ENCODE data around the gene TLR9.

TLR9 gene

DNA sequence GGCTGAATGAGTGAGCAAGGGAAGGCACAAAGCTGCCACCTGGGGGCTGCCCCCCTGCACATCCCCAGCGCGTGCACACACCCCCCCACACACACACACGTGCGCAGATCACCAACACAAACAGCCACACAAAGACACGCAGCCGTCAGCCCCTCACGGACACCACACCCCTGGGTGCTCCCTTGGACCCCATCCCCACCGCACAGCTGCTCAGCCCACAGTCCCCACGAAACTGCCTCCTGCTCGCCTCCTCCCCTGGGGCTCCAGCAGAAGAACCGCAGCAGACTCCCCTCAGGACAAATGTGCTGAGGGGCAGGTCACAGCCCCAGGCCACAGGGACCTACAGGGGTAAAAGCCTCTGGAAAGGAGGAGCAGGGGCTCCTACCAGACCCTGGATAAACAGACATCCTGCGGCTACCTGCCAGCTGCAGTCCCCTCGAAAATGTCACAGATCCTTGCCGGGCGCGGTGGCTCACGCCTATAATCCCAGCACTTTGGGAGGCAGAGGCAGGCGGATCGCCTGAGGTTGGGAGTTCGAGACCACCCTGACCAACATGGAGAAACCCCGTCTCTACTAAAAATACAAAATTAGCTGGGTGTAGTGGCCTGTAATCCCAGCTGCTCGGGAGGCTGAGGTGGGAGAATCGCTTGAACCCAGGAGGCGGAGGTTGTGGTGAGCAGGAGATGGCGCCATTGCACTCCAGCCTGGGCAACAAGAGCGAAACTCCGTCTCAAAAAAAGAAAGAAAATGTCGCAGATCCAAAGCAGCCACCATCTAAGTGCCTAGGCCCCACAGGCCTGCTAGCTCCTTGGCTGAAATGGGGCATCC is 7.0 kb upstream of the TLR9 start:
- DNase-seq (ENCODE audit: low read depth in 2 of 2), result no peak

- peak; percentile 78 to 92 for DNase-seq (ENCODE audit: low read depth in 2 of 2)
These were observed 6.2 kb upstream of the TLR9 start for GRCh38 chr3:52231502-52232278.

GRCh38 chr3:52230889-52231499 is 5.5 kb upstream of the TLR9 start:
- DNase-seq (ENCODE audit: low read depth in 2 of 2), result no peak

DNA sequence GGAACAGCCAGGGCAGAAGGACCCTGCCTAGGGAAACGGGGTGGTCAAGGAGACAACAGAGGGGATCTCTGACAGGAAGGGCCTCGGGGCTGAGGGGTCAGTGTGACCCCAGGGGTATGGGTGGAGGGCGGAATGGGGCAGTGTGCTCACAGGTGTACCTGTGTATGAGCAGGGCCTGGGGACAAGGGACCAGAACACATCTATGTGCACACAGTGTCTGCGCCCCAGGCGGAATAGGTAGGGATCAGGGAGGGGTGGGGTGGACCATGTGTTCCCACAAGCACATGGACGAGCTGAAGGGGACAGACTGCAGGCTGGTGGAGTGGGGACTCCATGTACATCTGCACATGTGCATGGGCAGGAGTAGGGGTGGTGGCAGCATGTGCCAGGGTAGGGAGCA is 5.0 kb upstream of the TLR9 start:
- no peak for DNase-seq (ENCODE audit: low read depth in 2 of 2)

GRCh38 chr3:52229656-52230055 is 4.2 kb upstream of the TLR9 start:
- DNase-seq (ENCODE audit: low read depth in 2 of 2), result no peak

DNA sequence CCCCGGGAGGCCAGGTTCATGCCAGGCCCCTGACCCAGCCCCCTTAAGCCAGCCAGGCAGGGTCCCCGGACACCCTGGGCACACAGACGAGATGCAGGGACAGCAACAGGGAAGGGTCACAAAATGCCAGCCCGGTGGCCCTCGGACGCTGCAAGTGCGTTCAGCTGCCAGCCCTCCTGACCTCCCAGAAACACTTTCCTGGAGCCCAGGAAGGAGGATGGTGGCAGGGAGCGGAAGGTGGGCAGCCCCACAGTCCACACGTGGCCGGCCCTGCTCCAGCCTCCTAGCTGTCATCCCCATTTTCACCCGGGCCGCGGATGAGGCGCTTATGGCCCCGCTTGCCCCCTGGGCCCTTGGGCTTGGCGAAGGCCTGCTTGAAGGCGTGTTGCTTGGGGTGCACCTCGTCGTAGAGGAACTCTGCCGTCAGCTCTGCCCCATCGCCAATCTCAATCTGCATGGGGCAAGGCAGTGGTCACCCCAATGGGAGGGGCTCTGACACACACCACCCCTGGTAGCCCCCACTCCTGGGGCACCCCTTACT is 3.4 kb upstream of the TLR9 start:
- DNase-seq (ENCODE audit: low read depth in 2 of 2), result no peak

GRCh38 chr3:52228266-52228665 is 2.8 kb upstream of the TLR9 start:
- no peak for DNase-seq (ENCODE audit: low read depth in 2 of 2)

GRCh38 chr3:52227766-52228165 is 2.3 kb upstream of the TLR9 start:
- DNase-seq (ENCODE audit: low read depth in 2 of 2), result no peak

DNA sequence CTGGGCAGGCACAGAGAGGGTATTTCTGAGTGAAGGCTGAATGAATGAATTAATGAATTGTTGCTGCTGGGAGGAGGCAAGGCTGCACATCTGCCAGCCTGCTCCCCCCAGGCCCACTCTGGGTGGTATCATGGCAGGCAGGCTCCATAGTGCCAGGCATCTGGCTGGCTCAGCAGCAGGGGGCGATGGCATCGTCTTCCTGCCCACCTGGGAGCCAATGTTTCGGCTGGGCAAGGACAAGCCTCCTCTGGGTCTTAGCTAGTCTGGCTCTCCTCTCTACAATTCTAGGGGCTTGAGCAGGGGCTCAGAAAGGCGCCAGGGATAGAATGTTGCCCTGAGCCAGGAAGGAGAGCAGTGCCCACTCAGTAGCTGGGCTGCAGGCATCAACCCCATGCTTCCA is 1.7 kb upstream of the TLR9 start:
- DNase-seq (ENCODE audit: low read depth in 2 of 2), result no peak

DNA sequence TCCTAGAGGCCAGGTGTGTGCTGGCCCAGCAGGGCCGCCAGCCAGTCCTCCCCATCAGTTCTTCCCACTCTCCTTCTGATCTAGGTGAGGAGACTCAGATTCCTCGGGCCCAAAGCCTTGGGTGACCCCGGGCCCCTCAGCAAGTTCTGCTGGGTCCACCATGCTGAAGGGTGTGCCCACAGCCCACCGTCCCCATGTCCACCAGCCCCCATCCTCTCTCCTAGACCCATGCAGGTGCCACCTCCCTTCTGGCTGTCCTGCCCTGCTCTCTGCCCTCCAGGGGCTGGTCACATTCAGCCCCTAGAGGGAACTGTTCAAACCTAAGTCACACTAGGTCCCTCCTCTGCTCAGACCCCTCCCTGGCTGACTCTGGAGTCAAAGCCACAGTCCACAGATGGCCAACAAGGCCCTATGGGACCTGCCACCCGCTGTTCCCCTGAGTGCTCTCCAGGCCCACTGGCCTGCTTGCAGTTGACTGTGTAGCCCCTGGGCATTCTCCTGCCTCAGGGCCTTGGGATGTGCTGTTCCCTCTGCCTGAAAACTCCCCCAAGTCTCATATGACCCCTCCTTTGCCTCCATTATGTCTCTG is 878 bp upstream of the TLR9 start:
- DNase-seq (ENCODE audit: low read depth in 2 of 2), result no peak

DNA sequence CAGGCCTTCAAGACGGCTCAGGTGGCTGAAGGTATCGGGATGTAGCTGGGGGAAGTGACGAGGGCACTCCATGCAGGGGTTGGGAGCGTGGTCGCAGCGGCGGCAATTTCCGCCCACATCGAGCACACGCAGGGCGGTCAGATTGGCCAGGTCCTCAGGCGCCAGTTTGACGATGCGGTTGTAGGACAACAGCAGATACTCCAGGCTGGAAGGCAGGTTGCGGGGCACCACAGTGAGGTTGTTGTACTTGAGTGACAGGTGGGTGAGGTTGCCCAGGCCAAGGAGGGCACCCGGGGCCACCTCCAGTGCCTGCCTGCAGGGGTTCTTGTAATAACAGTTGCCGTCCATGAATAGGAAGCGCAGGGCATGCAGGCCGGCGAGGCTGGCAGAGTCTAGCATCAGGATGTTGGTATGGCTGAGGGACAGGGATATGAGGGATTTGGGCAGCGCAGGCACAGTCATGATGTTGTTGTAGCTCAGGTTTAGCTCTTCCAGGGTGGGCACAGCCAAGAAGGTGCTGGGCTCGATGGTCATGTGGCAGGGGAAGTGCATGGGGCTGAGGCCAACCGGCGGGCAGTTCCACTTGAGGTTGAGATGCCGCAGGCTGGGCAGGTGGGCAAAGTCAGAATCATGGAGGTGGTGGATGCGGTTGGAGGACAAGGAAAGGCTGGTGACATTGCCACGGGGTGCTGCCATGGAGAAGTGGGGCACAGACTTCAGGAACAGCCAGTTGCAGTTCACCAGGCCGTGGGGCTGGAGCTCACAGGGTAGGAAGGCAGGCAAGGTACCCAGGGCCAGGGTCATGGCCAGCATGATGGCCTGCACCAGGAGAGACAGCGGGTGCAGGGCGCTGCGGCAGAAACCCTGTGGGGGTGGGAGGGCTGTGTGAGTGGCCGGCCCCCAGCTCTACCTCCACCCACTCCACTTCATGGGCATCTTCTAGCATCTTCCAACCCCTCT is 1.7 kb downstream of the TLR9 start:
- no peak for DNase-seq (ENCODE audit: low read depth in 2 of 2)

DNA sequence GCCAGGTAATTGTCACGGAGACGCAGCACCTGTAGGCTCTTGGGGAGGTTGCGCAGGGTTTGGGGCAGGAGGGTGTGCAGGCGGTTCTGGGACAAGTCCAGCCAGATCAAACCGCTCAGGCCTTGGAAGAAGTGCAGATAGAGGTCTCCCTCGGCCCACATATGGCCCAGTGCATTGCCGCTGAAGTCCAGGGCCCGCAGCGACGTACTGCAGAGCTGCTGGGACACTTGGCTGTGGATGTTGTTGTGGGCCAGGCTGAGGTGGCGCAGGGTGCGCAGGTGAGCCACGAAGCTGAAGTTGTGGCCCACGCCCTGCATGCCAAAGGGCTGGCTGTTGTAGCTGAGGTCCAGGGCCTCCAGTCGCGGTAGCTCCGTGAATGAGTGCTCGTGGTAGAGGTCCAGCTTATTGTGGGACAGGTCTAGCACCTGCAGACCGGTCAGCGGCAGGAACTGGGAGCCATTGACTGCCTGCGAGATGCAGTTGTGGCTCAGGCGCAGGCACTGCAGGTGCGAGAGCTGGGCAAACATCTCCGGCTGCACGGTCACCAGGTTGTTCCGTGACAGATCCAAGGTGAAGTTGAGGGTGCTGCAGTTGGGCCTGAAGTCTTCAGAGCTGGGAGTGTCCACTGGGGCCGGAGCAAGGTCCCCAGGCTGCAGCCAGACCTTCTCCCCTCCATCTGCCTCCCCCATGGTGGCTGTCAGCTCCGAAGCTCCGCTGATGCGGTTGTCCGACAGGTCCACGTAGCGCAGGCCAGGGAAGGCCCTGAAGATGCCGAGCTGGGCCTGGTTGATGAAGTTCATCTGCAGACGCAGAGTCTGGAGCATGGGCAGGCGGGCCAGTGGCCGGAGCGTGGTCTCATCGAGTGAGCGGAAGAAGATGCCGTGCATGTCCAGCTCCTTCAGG is 2.9 kb downstream of the TLR9 start:
- DNase-seq (ENCODE audit: low read depth in 2 of 2), result no peak

GRCh38 chr3:52221563-52222318 is 3.7 kb downstream of the TLR9 start:
- DNase-seq (ENCODE audit: low read depth in 2 of 2), result no peak

DNA sequence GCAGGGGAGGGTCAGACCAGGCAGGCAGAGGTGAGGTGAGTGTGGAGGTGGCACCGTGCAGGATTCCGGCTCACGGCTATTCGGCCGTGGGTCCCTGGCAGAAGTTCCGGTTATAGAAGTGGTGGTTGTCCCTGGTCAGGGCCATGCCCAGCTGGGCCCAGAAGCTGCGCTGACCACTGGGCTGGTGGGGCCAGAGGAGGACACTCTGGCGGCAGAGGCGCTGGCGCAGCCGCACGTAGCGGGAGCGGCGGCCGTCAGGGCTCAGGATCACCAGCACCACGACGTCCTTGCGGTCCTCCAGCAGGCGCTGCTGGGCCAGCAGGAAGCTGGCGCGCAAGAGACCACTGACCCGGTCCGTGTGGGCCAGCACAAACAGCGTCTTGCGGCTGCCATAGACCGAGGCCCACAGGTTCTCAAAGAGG is 4.3 kb downstream of the TLR9 start:
- no peak for DNase-seq (ENCODE audit: low read depth in 2 of 2)

DNA sequence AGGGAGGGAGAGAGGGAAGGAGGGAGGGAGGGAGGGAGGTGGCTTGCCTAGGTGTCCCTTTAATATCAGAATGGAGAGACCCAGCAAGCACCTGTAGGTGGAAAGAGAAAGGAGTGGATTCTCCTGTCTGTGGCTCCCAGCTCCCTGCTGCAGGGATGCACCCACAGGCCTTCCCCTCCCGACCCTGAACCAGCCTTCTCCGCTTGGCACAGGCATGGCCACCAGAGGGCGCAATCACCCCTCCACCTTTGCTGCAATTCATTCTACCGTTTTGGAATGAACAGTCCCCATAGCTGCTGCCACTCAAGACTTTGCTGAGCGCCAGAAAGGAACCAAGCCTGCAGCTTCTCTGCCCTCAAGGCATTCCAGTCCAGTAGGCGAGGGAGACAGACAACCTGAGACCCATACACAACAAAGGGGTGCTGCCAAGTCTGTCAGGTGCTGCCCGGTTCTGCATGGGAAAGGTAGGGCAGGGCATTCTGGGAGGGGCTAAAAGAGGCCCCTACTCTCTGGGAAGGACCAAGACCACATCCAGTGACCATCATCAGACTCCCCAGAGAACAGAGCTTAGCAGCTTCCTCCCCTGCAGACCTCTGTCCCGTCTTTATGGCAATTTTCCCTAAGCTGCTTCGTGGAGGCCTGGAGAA is 4.9 kb downstream of the TLR9 start:
- peak; percentile 76 to 87 for DNase-seq (ENCODE audit: low read depth in 2 of 2)

GRCh38 chr3:52218937-52219650 is 6.4 kb downstream of the TLR9 start:
- DNase-seq (ENCODE audit: low read depth in 2 of 2), result no peak

DNA sequence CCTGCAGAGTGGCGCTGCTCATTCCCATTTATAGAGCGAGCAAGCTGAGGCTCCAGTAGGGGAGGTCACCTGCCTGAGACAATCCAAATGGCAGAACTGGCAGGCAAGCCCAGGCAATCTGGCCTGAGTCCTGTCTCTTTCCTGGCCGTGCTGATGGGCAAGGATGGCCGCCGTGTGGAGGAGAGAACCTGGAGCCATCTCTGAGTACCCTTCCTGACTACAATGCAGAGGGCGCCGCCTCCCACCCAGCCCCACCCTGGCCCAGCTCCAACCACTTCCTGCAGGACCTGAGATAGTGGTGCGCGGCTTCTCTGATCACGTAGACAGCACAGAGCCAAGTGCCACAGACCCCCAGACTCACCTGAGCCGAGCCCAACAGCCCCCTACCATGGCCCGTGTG is 7.0 kb downstream of the TLR9 start:
- DNase-seq (ENCODE audit: low read depth in 2 of 2), result no peak

GRCh38 chr3:52218026-52218425 is 7.4 kb downstream of the TLR9 start:
- DNase-seq (ENCODE audit: low read depth in 2 of 2), result no peak

Data from stimulated activated CD4-positive, alpha-beta T cell treated with anti-CD3 and anti-CD28 coated beads, Interleukin-1b, Interleukin-23, amount 100 ng/mL, for 1 hour (primary cell).